GM23338 (cell line): ENCODE results near the gene SETBP1. TPM values are rescaled to one million over a fixed set of nuclear protein-coding genes. Genes with fewer than 3 reads are reported as not detected.

Source experiments
- ATAC-seq: fragments of 200-7000 bp; cut with Tn5 transposase; 3 replicates; pipeline ENCODE4 v1.9.1; 2020
- DNase-seq: peaks from one replicate; pipeline ENCODE4 v3.0.0-alpha.2; 2015; ENCODE audit warnings: low spot score
- H2AFZ ChIP-seq: fragments of 200-600 bp; sonication (generic); 2 replicates; pipeline ENCODE4 v1.8.0; 2016; ENCODE audit warnings: antibody characterized with exemption, mild to moderate bottlenecking, moderate library complexity
- H3F3A ChIP-seq: fragments of 200-600 bp; sonication (generic); replicated peaks from 2 replicates; pipeline ENCODE4 v1.8.0; 2017; ENCODE audit warnings: antibody characterized with exemption, mixed run types, low read depth
- H3K27ac ChIP-seq: fragments of 200-600 bp; sonication (generic); 2 replicates; pipeline ENCODE4 v1.6.1; 2016; ENCODE audit warnings: low read depth
- H3K27me3 ChIP-seq: fragments of 200-600 bp; sonication (generic); 2 replicates; pipeline ENCODE4 v1.8.0; 2016; ENCODE audit warnings: mild to moderate bottlenecking, mixed run types, moderate library complexity; ENCODE audit not compliant: insufficient read depth
- H3K36me3 ChIP-seq: fragments of 200-600 bp; sonication (generic); 2 replicates; pipeline ENCODE4 v1.8.0; 2016; ENCODE audit warnings: mild to moderate bottlenecking; ENCODE audit not compliant: insufficient read depth
- H3K4me1 ChIP-seq: fragments of 200-600 bp; sonication (generic); 2 replicates; pipeline ENCODE4 v1.8.0; 2016; ENCODE audit warnings: mild to moderate bottlenecking, moderate library complexity; ENCODE audit not compliant: insufficient read depth
- H3K4me2 ChIP-seq: fragments of 200-600 bp; sonication (generic); 2 replicates; pipeline ENCODE4 v1.7.1; 2017; ENCODE audit warnings: mixed run types
- H3K4me3 ChIP-seq: fragments of 200-600 bp; sonication (generic); 2 replicates; pipeline ENCODE4 v1.6.1; 2016; ENCODE audit warnings: mixed run types
- H3K79me2 ChIP-seq: fragments of 200-600 bp; sonication (generic); replicated peaks from 2 replicates; pipeline ENCODE4 v1.8.0; 2017; ENCODE audit warnings: mild to moderate bottlenecking; ENCODE audit not compliant: insufficient read depth
- H3K9me2 ChIP-seq: fragments of 200-600 bp; sonication (generic); 2 replicates; pipeline ENCODE4 v1.8.0; 2017; ENCODE audit not compliant: insufficient read depth
- H4K20me1 ChIP-seq: fragments of 200-600 bp; sonication (generic); replicated peaks from 2 replicates; pipeline ENCODE4 v1.8.0; 2017; ENCODE audit warnings: mild to moderate bottlenecking; ENCODE audit not compliant: insufficient read depth
- H3K27ac Mint-ChIP-seq: 2 replicates; pipeline ENCODE4 v1.8.0; 2020; ENCODE audit warnings: inconsistent platforms, mild to moderate bottlenecking, moderate library complexity, mixed read lengths
- H3K27me3 Mint-ChIP-seq: 3 replicates; pipeline ENCODE4 v1.8.0; 2022; ENCODE audit warnings: low read depth, mild to moderate bottlenecking, moderate library complexity, mixed read lengths, inconsistent platforms; ENCODE audit not compliant: insufficient read depth, poor library complexity
- H3K36me3 Mint-ChIP-seq: 3 replicates; pipeline ENCODE4 v1.8.0; 2021; ENCODE audit warnings: low read depth, mild to moderate bottlenecking, inconsistent platforms, moderate library complexity, mixed read lengths
- H3K4me1 Mint-ChIP-seq: 3 replicates; pipeline ENCODE4 v1.8.0; 2020; ENCODE audit warnings: mild to moderate bottlenecking, inconsistent platforms, mixed read lengths
- H3K4me3 Mint-ChIP-seq: 3 replicates; pipeline ENCODE4 v1.8.0; 2021; ENCODE audit warnings: moderate library complexity, mild to moderate bottlenecking, inconsistent platforms, mixed read lengths
- H3K9me3 Mint-ChIP-seq: 3 replicates; pipeline ENCODE4 v1.8.0; 2020; ENCODE audit warnings: moderate library complexity, mild to moderate bottlenecking, inconsistent platforms, mixed read lengths
- CREB1 ChIP-seq: fragments of 250-450 bp; sonication (Bioruptor Pico); IDR thresholded peaks from 2 replicates; pipeline ENCODE4 v1.5.0; 2020; ENCODE audit warnings: low read depth, mild to moderate bottlenecking, moderate library complexity
- CTCF ChIP-seq, 2 experiments: fragments of 200-600 bp in 1 of 2; sonication (generic) in 1 of 2; conservative IDR thresholded peaks; 2 replicates each; pipeline versions ENCODE4 v1.5.1 to v1.6.1; 2016 to 2017; ENCODE audit warnings: antibody characterized with exemption in 2 of 2, low read depth in 2 of 2, mild to moderate bottlenecking in 2 of 2, moderate library complexity in 1 of 2
- ETS1 ChIP-seq: IDR thresholded peaks from 2 replicates; pipeline ENCODE4 v1.6.1; 2016; ENCODE audit warnings: antibody characterized with exemption
- EZH2 ChIP-seq: fragments of 200-600 bp; sonication (generic); IDR thresholded peaks from one replicate; pipeline ENCODE4 v1.8.0; 2017; ENCODE audit warnings: antibody characterized with exemption, mild to moderate bottlenecking, low read depth; ENCODE audit not compliant: unreplicated experiment
- EZH2phosphoT487 ChIP-seq: fragments of 200-600 bp; sonication (generic); IDR thresholded peaks from one replicate; pipeline ENCODE4 v1.8.1; 2018; ENCODE audit warnings: antibody characterized with exemption; ENCODE audit not compliant: unreplicated experiment
- JUNB ChIP-seq: IDR thresholded peaks from one replicate; pipeline ENCODE4 v1.6.1; 2016; ENCODE audit warnings: antibody characterized with exemption; ENCODE audit not compliant: unreplicated experiment
- NANOG ChIP-seq: IDR thresholded peaks from 2 replicates; pipeline ENCODE4 v1.6.1; 2016; ENCODE audit warnings: antibody characterized with exemption, borderline replicate concordance
- POLR2AphosphoS5 ChIP-seq: IDR thresholded peaks from 2 replicates; pipeline ENCODE4 v1.6.1; 2016; ENCODE audit warnings: antibody characterized with exemption, low read depth
- STAT1 ChIP-seq: IDR thresholded peaks from one replicate; pipeline ENCODE4 v1.6.1; 2016; ENCODE audit warnings: antibody characterized with exemption; ENCODE audit not compliant: unreplicated experiment
- ZNF114 ChIP-seq: fragments of 250-450 bp; sonication (Bioruptor Pico); IDR thresholded peaks from 2 replicates; pipeline ENCODE4 v1.5.0; 2020; ENCODE audit warnings: mild to moderate bottlenecking, moderate library complexity
- ZNF331 ChIP-seq: fragments of 250-450 bp; sonication (Bioruptor Pico); IDR thresholded peaks from 2 replicates; pipeline ENCODE4 v1.5.0; 2020; ENCODE audit warnings: low read depth, mild to moderate bottlenecking, moderate library complexity
- ZNF462 ChIP-seq: fragments of 250-450 bp; sonication (Bioruptor Pico); IDR thresholded peaks from 2 replicates; pipeline ENCODE4 v1.5.0; 2020; ENCODE audit warnings: mild to moderate bottlenecking, moderate library complexity
- polyA plus RNA-seq: library from polyadenylated mRNA; unstranded; fragments of >200 nt; fragmentation: Nextera tagmentation; extraction: Ambion mirVana; gene quantifications from 2 replicates; pipeline ENCODE4 v1.2.1, GENCODE V29; 2016
- total RNA-seq: library from RNA; depleted of rRNA; stranded (reverse); fragments of >200 nt; shearing (Covaris generic); gene quantifications from 2 replicates; pipeline ENCODE4 v1.2.3, GENCODE V29; 2014

SETBP1 gene
- total and polyA plus RNA-seq, 2 experiments from 2014 or later = 1.6 to 5.5 TPM

GRCh38 chr18:44922968-44923367 lies 242.3 kb downstream of the SETBP1 start:
- no peak overlapping the region for H3K4me2 ChIP-seq
- no peak overlapping the region for H3K4me3 Mint-ChIP-seq
- H3K27ac Mint-ChIP-seq = no peak overlapping the region
- no peaks in the 10 kb centered on the region for H3F3A ChIP-seq
- no peaks in the 10 kb centered on the region for H3K79me2 ChIP-seq
- no peaks in the 10 kb centered on the region for H3K36me3 ChIP-seq
- H3K27me3 Mint-ChIP-seq = peaks cover 5% of the 10 kb centered on the region
- no peak for DNase-seq
- H4K20me1 ChIP-seq = no peaks in the 10 kb centered on the region
- peaks cover 25% of the 10 kb centered on the region; the same call in 1 of the 2 replicates for H3K9me2 ChIP-seq
- no peak overlapping the region for H3K27ac ChIP-seq
- no peak for ATAC-seq
- 0 out of 2 replicates have a peak, but pooled peaks cover 4% of the 10 kb centered on the region for H3K4me1 ChIP-seq
- H3K4me3 ChIP-seq = no peak overlapping the region
- H3K9me3 Mint-ChIP-seq = no peaks in the 10 kb centered on the region
- H3K4me1 Mint-ChIP-seq = peaks cover 7% of the 10 kb centered on the region; the same call in 2 of the 3 replicates
- H3K27me3 ChIP-seq = no peaks in the 10 kb centered on the region
- no peak for TF ChIP-seq ETS1
- TF ChIP-seq NANOG = no peak
- TF ChIP-seq CREB1 (CRISPR knock-in tag) = no peak
- TF ChIP-seq ZNF114 (CRISPR knock-in tag) = no peak
- H2AFZ ChIP-seq = no peak overlapping the region
- no peaks in the 10 kb centered on the region for H3K36me3 Mint-ChIP-seq

- H3K79me2 ChIP-seq = no peaks in the 10 kb centered on the region
- no peak overlapping the region for H3K4me2 ChIP-seq
- TF ChIP-seq CREB1 (CRISPR knock-in tag) = no peak
- no peak for TF ChIP-seq EZH2phosphoT487
- TF ChIP-seq POLR2AphosphoS5 = no peak
- no peak for TF ChIP-seq CTCF (conservative IDR thresholded peaks at IDR 0.05; ENCODE audit: low read depth in 2 of 2)
- TF ChIP-seq ZNF462 (CRISPR knock-in tag) = no peak
- TF ChIP-seq JUNB = no peak
- TF ChIP-seq EZH2 = no peak
- TF ChIP-seq ZNF331 = no peak
- TF ChIP-seq ZNF114 (CRISPR knock-in tag) = no peak
- TF ChIP-seq STAT1 = no peak
Measured at GRCh38 chr18:44924785-44925499, 244.3 kb downstream of the SETBP1 start.

More at GRCh38 chr18:44924785-44925499, 244.3 kb downstream of the SETBP1 start:
- H3K4me3 Mint-ChIP-seq = no peak overlapping the region
- no peak overlapping the region for H2AFZ ChIP-seq
- DNase-seq (no peak), ATAC-seq (no peak)
- no peaks in the 10 kb centered on the region for H3K27me3 ChIP-seq
- no peaks in the 10 kb centered on the region for H4K20me1 ChIP-seq
- peaks cover 6% of the 10 kb centered on the region; the same call in 2 of the 3 replicates for H3K9me3 Mint-ChIP-seq
- H3K4me1 ChIP-seq = 0 out of 2 replicates have a peak, but pooled peaks cover 4% of the 10 kb centered on the region
- H3K4me3 ChIP-seq = no peak overlapping the region
- peaks cover 25% of the 10 kb centered on the region; the same call in 1 of the 2 replicates for H3K9me2 ChIP-seq
- H3K27ac ChIP-seq = no peak overlapping the region
- H3K36me3 ChIP-seq = no peaks in the 10 kb centered on the region
- H3K36me3 Mint-ChIP-seq = no peaks in the 10 kb centered on the region
- no peak overlapping the region for H3K27ac Mint-ChIP-seq
- no peaks in the 10 kb centered on the region for H3F3A ChIP-seq
- peaks cover 5% of the 10 kb centered on the region for H3K27me3 Mint-ChIP-seq
- peaks cover 7% of the 10 kb centered on the region; the same call in 2 of the 3 replicates for H3K4me1 Mint-ChIP-seq
